Thyroid gland (tissue), 4 donors: ENCODE data around the gene RAI1.

ENCODE experiments used
- POLR2A ChIP-seq, 2 donors: fragments of 450-650 bp; IDR thresholded peaks; one replicate each; pipeline ENCODE4 v1.6.1; 2017; ENCODE audit warnings: antibody characterized with exemption in 2 of 2, mild to moderate bottlenecking in 2 of 2, moderate library complexity in 1 of 2
- TF ChIP-seq, protein P1 (sequence below), 6 experiments: fragments of 200-600 bp in 3 of 6; fragments of 450-650 bp in 3 of 6; sonication (generic) in 3 of 6; IDR thresholded peaks; one replicate each; pipeline ENCODE4 v1.5.1; 2016 to 2019; ENCODE audit warnings: antibody characterized with exemption in 6 of 6, mild to moderate bottlenecking in 2 of 6, inconsistent platforms in 1 of 6, moderate library complexity in 1 of 6

GRCh38 chr17:17710355-17710727, 29.1 kb downstream of the RAI1 start:
- TF ChIP-seq POLR2A (IDR thresholded peaks at IDR 0.05), result no peak
- TF ChIP-seq, protein P1, sequence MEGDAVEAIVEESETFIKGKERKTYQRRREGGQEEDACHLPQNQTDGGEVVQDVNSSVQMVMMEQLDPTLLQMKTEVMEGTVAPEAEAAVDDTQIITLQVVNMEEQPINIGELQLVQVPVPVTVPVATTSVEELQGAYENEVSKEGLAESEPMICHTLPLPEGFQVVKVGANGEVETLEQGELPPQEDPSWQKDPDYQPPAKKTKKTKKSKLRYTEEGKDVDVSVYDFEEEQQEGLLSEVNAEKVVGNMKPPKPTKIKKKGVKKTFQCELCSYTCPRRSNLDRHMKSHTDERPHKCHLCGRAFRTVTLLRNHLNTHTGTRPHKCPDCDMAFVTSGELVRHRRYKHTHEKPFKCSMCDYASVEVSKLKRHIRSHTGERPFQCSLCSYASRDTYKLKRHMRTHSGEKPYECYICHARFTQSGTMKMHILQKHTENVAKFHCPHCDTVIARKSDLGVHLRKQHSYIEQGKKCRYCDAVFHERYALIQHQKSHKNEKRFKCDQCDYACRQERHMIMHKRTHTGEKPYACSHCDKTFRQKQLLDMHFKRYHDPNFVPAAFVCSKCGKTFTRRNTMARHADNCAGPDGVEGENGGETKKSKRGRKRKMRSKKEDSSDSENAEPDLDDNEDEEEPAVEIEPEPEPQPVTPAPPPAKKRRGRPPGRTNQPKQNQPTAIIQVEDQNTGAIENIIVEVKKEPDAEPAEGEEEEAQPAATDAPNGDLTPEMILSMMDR (IDR thresholded peaks at IDR 0.05), result no peak
